GM12878 (cell line): ENCODE results near the gene UBASH3A. TPM values are rescaled to one million over a fixed set of nuclear protein-coding genes. Genes with fewer than 3 reads are reported as not detected.

Experiments used
- ATF2 ChIP-seq: IDR thresholded peaks from 2 replicates; pipeline ENCODE4 v1.6.1; 2012; ENCODE audit warnings: low read length, inconsistent platforms
- BMI1 ChIP-seq: fragments of 450-650 bp; IDR thresholded peaks from 2 replicates; pipeline ENCODE4 v1.6.1; 2016; ENCODE audit warnings: mild to moderate bottlenecking, moderate library complexity, borderline replicate concordance
- DPF2 ChIP-seq: fragments of 450-650 bp; IDR thresholded peaks from 2 replicates; pipeline ENCODE4 v1.6.1; 2017; ENCODE audit warnings: mild to moderate bottlenecking
- EED ChIP-seq: sonication (generic); IDR thresholded peaks from 2 replicates; pipeline ENCODE4 v1.6.1; 2016; ENCODE audit warnings: antibody characterized with exemption, low read depth
- ESRRA ChIP-seq: IDR thresholded peaks from 2 replicates; pipeline ENCODE4 v1.6.1; 2012; ENCODE audit warnings: mild to moderate bottlenecking, low read length, improper control_type of control experiment
- RAD51 ChIP-seq: fragments of 450-650 bp; IDR thresholded peaks from 2 replicates; pipeline ENCODE4 v1.6.1; 2016; ENCODE audit warnings: moderate library complexity, mild to moderate bottlenecking, inconsistent platforms
- STAT1 ChIP-seq: fragments of 450-650 bp; conservative IDR thresholded peaks from 2 replicates; pipeline ENCODE4 v1.6.1; 2014; ENCODE audit warnings: antibody characterized with exemption, mild to moderate bottlenecking
- SUZ12 ChIP-seq: fragments of 200-600 bp; sonication (generic); IDR thresholded peaks from one replicate; pipeline ENCODE4 v1.6.1; 2018; ENCODE audit warnings: antibody characterized with exemption, mild to moderate bottlenecking; ENCODE audit not compliant: unreplicated experiment
- YY1 ChIP-seq: IDR thresholded peaks from 2 replicates; pipeline ENCODE4 v1.6.1; 2011; ENCODE audit warnings: low read depth, mild to moderate bottlenecking, low read length
- ZBTB11 ChIP-seq: fragments of 450-650 bp; formaldehyde crosslinking; IDR thresholded peaks from 2 replicates; pipeline ENCODE4 v1.5.0; 2022; ENCODE audit warnings: mild to moderate bottlenecking, missing genetic modification characterization
- ZBTB4 ChIP-seq: fragments of 450-650 bp; formaldehyde crosslinking; IDR thresholded peaks from 2 replicates; pipeline ENCODE4 v1.4.0; 2022; ENCODE audit warnings: mild to moderate bottlenecking, moderate library complexity
- ZNF24 ChIP-seq: fragments of 450-650 bp; IDR thresholded peaks from 2 replicates; pipeline ENCODE4 v1.6.1; 2017; ENCODE audit warnings: antibody characterized with exemption, mild to moderate bottlenecking
- ZNF274 ChIP-seq: IDR thresholded peaks from one replicate; pipeline ENCODE4 v1.8.0; 2011; ENCODE audit not compliant: insufficient read length, insufficient read depth
- ZNF592 ChIP-seq: fragments of 450-650 bp; IDR thresholded peaks from 2 replicates; pipeline ENCODE4 v1.6.1; 2017; ENCODE audit warnings: mild to moderate bottlenecking, moderate library complexity
- polyA plus RNA-seq, 11 experiments: library from polyadenylated mRNA; depleted of rRNA in 4 of 11; unstranded in 6 of 11; stranded (reverse) in 5 of 11; fragments of >200 nt; fragmentation: Nextera tagmentation in 4 of 11; fragmentation: Illumina TruSeq in 1 of 11; extraction: Ambion mirVana in 4 of 11; extraction: Trizol in 1 of 11; gene quantifications; 1 replicate in 1 of 11; 2 replicates in 10 of 11; pipeline versions ENCODE4 v1.2.1 to v1.2.3, GENCODE V29; 2011 to 2016; ENCODE audit warnings: inconsistent platforms in 2 of 11, missing spikeins in 2 of 11, low read depth in 1 of 11
- total RNA-seq, 4 experiments: library from RNA; depleted of rRNA in 3 of 4; stranded (reverse); fragments of >200 nt in 3 of 4; fragmentation: Illumina TruSeq in 1 of 4; extraction: Trizol in 1 of 4; gene quantifications; 2 replicates each; pipeline versions ENCODE4 v1.2.1 to v1.2.3, GENCODE V29; 2013 to 2021

The UBASH3A gene
- total and polyA plus RNA-seq, 10 of the 15 experiments (the other 5 are each of a cell fraction or from before 2014, with no cell fraction given), result 0.04 to 0.39 (median 0.23) TPM; not detected in 1

GRCh38 chr21:42426424-42426823, 22.7 kb downstream of the UBASH3A start (continued):
- no peak for TF ChIP-seq SUZ12
- TF ChIP-seq ZNF274, result no peak
- TF ChIP-seq ESRRA, result no peak
- TF ChIP-seq ZBTB4 (CRISPR knock-in tag), result 0 out of 2 replicates have a peak, but pooled peaks have one; percentile 33
- peak; percentile 36; the same call in 1 of the 2 replicates for TF ChIP-seq BMI1
- TF ChIP-seq STAT1, result no peak
- TF ChIP-seq DPF2, result no peak
- 0 out of 2 replicates have a peak, but pooled peaks have one; percentile 13 for TF ChIP-seq ZBTB11 (CRISPR knock-in tag)
- no peak for TF ChIP-seq ZNF24
- TF ChIP-seq EED, result peak; percentile 50
- 0 out of 2 replicates have a peak, but pooled peaks have one; percentile 10 for TF ChIP-seq YY1
- peak; percentile 62; the same call in 1 of the 2 replicates for TF ChIP-seq ZNF592
- TF ChIP-seq RAD51, result no peak
- TF ChIP-seq ATF2, result no peak
